Hepatocyte (in vitro differentiated cells): Measurements from ENCODE around the gene DDX1. TPM values are rescaled to one million over a fixed set of nuclear protein-coding genes. Genes with fewer than 3 reads are reported as not detected.
A peak's percentile ranks its signal among the peaks of the same experiment; 100 is the strongest.

ENCODE experiments used
- DNase-seq: peaks from one replicate; pipeline ENCODE4 v3.0.0-alpha.2; 2016; ENCODE audit warnings: low spot score
- H2AFZ ChIP-seq: fragments of 200-600 bp; sonication (generic); 2 replicates; pipeline ENCODE4 v1.6.0; 2016; ENCODE audit warnings: antibody characterized with exemption, mild to moderate bottlenecking
- H3K27ac ChIP-seq: fragments of 200-600 bp; sonication (generic); 2 replicates; pipeline ENCODE4 v1.5.1; 2016; ENCODE audit warnings: mild to moderate bottlenecking
- H3K27me3 ChIP-seq: fragments of 200-600 bp; sonication (generic); 2 replicates; pipeline ENCODE4 v1.6.1; 2016
- H3K36me3 ChIP-seq: fragments of 200-600 bp; sonication (generic); replicated peaks from 2 replicates; pipeline ENCODE4 v1.5.1; 2016; ENCODE audit warnings: low read depth; ENCODE audit not compliant: insufficient read depth
- H3K4me1 ChIP-seq: fragments of 200-600 bp; sonication (generic); 2 replicates; pipeline ENCODE4 v1.5.1; 2016; ENCODE audit warnings: mild to moderate bottlenecking, moderate library complexity; ENCODE audit not compliant: insufficient read depth
- H3K4me2 ChIP-seq: fragments of 200-600 bp; sonication (generic); 2 replicates; pipeline ENCODE4 v1.6.0; 2016
- H3K4me3 ChIP-seq: fragments of 200-600 bp; sonication (generic); 2 replicates; pipeline ENCODE4 v1.5.1; 2016; ENCODE audit warnings: mild to moderate bottlenecking
- H3K79me2 ChIP-seq: fragments of 200-600 bp; sonication (generic); 2 replicates; pipeline ENCODE4 v1.6.0; 2017; ENCODE audit warnings: mild to moderate bottlenecking
- H3K9me2 ChIP-seq: fragments of 200-600 bp; sonication (generic); replicated peaks from 2 replicates; pipeline ENCODE4 v1.6.0; 2017; ENCODE audit warnings: mild to moderate bottlenecking; ENCODE audit not compliant: insufficient read depth
- H3K9me3 ChIP-seq: fragments of 200-600 bp; sonication (generic); 2 replicates; pipeline ENCODE4 v1.5.1; 2016; ENCODE audit warnings: low read depth, mild to moderate bottlenecking
- H4K20me1 ChIP-seq: fragments of 200-600 bp; sonication (generic); 2 replicates; pipeline ENCODE4 v1.6.0; 2016; ENCODE audit warnings: mild to moderate bottlenecking; ENCODE audit not compliant: insufficient read depth, poor library complexity, severe bottlenecking
- EZH2 ChIP-seq: fragments of 200-600 bp; sonication (generic); IDR thresholded peaks from 2 replicates; pipeline ENCODE4 v1.6.1; 2016; ENCODE audit warnings: antibody characterized with exemption, mild to moderate bottlenecking, borderline replicate concordance
- EZH2phosphoT487 ChIP-seq: fragments of 200-600 bp; sonication (generic); IDR thresholded peaks from one replicate; pipeline ENCODE4 v1.6.1; 2018; ENCODE audit warnings: antibody characterized with exemption, mild to moderate bottlenecking, low read depth, moderate library complexity; ENCODE audit not compliant: unreplicated experiment, severe bottlenecking
- WGBS: methylation state at CpG from one replicate; pipeline ENCODE4 v1.1.6; 2016; ENCODE audit warnings: low lambda C conversion rate; ENCODE audit errors: missing lambda C conversion rate; 5-methylcytosine and 5-hydroxymethylcytosine counted together
- polyA plus RNA-seq: library from polyadenylated mRNA; unstranded; fragments of >200 nt; fragmentation: Nextera tagmentation; extraction: Ambion mirVana; gene quantifications from 2 replicates; pipeline ENCODE4 v1.2.1, GENCODE V29; 2016
- total RNA-seq: library from RNA; depleted of rRNA; stranded (reverse); fragments of >200 nt; gene quantifications from 2 replicates; pipeline ENCODE4 v1.2.3, GENCODE V29; 2014
- TF ChIP-seq, protein P1 (sequence below): fragments of 200-600 bp; sonication (generic); IDR thresholded peaks from 2 replicates; pipeline ENCODE4 v1.5.1; 2016; ENCODE audit warnings: antibody characterized with exemption, mild to moderate bottlenecking; ENCODE audit not compliant: poor library complexity

Gene DDX1
- total and polyA plus RNA-seq, 2 experiments from 2014 or later, result 70.2 to 76.2 TPM

DNA sequence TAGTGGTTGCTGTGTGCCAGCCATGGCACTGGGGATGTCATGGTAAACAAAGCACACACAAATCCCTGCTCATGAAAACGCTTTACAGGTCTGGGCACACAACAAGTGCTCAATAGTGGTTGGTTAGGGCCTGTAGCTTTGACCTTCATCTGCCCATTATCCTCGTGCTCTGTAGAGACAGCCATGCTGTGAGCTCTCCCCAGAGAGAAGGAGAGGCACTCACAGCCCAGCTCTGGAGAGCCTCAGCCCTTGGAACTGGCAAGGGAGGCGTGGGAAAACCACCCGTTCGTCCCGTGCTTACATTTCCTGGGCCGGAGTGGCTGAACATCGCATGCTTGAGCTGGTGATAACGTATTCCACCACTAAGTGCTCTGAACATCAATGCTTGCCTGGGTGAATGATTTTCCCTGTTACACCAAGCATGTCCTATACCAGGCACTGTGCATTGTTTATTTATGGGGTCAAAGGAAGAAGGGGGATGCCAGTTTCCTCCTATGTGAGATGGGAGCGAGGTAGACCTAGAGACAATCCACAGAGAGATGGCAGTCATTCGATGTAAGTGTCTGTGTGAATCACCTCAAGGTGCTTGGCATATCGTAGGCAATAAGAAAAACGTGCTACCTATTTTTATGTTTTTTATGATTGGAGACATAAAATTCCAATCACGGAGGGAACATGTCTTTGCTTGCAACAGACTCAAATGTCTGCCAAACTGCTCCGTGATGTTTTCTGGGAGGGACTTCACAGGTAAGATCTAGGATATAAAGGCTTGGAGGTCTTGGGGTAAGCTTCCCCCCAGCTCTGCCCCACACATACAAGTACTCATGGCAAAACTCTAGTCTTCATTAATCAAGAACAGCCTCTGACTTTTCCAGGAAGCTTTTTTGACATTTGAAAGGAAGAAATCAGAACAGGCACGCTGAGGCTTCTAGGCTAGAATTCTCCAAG lies 75.5 kb downstream of the DDX1 start:
- Histone ChIP-seq H3K27ac (no peak overlapping the region), H3K36me3 (no peaks in the 10 kb centered on the region), H2AFZ (no peak overlapping the region), H3K4me1 (peaks cover 12% of the 10 kb centered on the region), H3K27me3 (no peaks in the 10 kb centered on the region), H4K20me1 (no peaks in the 10 kb centered on the region), H3K4me3 (no peak overlapping the region), H3K9me3 (no peaks in the 10 kb centered on the region), H3K9me2 (no peaks in the 10 kb centered on the region), H3K4me2 (no peak overlapping the region), H3K79me2 (no peaks in the 10 kb centered on the region)
- no peak for DNase-seq
- TF ChIP-seq EZH2 (no peak), EZH2phosphoT487 (no peak)
- TF ChIP-seq, protein P1, sequence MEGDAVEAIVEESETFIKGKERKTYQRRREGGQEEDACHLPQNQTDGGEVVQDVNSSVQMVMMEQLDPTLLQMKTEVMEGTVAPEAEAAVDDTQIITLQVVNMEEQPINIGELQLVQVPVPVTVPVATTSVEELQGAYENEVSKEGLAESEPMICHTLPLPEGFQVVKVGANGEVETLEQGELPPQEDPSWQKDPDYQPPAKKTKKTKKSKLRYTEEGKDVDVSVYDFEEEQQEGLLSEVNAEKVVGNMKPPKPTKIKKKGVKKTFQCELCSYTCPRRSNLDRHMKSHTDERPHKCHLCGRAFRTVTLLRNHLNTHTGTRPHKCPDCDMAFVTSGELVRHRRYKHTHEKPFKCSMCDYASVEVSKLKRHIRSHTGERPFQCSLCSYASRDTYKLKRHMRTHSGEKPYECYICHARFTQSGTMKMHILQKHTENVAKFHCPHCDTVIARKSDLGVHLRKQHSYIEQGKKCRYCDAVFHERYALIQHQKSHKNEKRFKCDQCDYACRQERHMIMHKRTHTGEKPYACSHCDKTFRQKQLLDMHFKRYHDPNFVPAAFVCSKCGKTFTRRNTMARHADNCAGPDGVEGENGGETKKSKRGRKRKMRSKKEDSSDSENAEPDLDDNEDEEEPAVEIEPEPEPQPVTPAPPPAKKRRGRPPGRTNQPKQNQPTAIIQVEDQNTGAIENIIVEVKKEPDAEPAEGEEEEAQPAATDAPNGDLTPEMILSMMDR, result no peak
- WGBS, result 82% methylated on average over 16 of the region's 16 CpGs

DNA sequence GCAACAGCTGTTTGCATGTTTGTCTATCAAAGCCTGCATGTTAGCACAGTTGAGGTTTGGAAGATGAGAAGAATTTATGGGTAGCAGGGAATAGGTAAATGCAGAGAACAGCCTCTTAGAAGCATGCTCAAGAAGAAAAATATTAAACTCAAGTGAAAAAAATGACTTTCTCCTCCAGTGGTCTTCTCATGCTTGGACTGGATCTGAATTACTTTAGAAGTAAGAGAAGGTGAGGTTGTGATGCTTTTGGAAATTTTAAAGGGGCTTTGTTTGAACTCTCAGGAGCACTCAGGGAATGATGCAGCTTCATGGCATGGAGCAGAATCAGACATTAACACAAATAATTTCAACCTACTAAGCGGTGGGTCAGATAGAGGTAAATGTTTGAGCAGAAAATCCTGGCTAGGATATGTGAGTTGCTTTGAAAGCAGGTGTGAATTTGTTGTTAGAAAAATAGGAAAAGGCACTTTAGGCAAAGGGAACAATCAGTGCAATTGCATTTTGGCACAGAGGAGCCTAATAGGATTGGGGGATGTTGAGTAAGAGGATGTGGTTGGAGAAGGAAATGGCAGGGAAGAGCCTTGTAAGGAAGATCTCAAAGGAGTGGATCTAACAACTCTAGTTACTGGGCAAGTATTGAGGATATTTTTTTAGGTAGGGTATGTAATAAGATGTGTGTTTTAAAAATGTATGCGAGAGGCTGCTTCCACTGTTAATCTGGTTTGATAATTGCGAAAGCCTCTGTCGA lies 76.3 kb downstream of the DDX1 start:
- Histone ChIP-seq H3K27ac (peak overlapping the region; percentile 43), H4K20me1 (no peaks in the 10 kb centered on the region), H3K9me2 (no peaks in the 10 kb centered on the region), H2AFZ (no peak overlapping the region), H3K36me3 (no peaks in the 10 kb centered on the region), H3K4me1 (peaks cover 12% of the 10 kb centered on the region), H3K4me2 (peak overlapping the region; percentile 12), H3K9me3 (no peaks in the 10 kb centered on the region), H3K4me3 (no peak overlapping the region), H3K27me3 (no peaks in the 10 kb centered on the region), H3K79me2 (no peaks in the 10 kb centered on the region)
- TF ChIP-seq, protein P1, result no peak
- TF ChIP-seq EZH2 (no peak), EZH2phosphoT487 (no peak)
- 71% methylated on average over 4 of the region's 4 CpGs for WGBS
- no peak for DNase-seq

DNA sequence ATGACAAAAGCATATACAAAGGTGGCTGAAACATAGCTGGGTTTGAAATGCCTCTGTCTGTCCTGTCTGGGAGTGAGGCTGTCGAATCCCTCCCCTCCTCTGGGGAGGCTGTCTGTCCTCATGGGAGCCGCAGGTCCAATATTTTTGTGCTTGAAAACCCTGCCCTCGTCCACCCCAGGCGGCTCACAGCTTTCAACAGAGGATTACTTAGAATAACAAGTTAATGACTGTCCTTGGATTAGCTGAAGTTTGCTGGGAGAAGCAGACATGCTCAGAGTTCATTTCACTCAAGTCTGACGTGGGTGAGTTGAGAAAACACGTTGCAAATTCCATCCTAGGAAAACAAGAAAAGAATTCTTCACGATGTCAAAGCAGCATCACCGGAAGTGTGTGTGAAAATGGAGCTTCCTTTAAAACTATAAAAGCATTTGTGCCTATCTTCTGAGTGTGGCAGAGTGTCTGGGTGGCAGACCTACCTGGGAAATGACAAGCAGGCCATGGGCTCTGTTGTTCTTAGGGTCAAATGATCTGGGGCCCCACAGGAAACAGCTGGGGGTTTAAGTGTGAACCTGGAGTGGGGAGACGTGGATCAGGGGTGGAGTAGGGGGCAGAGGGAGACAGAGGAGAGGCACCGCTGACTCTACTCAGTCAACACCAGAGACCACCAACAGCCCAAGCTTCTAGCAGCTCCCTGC lies 77.1 kb downstream of the DDX1 start:
- Histone ChIP-seq H2AFZ (no peak overlapping the region), H3K4me2 (peak overlapping the region; percentile 12), H3K27ac (peak overlapping the region; percentile 76)

More for the DNA sequence above, 77.1 kb downstream of the DDX1 start:
- peaks cover 16% of the 10 kb centered on the region for H3K4me1 ChIP-seq
- WGBS, result 28% methylated on average over 10 of the region's 10 CpGs
- H3K9me3 ChIP-seq, result no peaks in the 10 kb centered on the region
- no peaks in the 10 kb centered on the region for H3K27me3 ChIP-seq
- no peaks in the 10 kb centered on the region for H3K36me3 ChIP-seq
- TF ChIP-seq EZH2, result no peak
- H3K4me3 ChIP-seq, result no peak overlapping the region
- H3K79me2 ChIP-seq, result no peaks in the 10 kb centered on the region
- no peaks in the 10 kb centered on the region for H4K20me1 ChIP-seq
- no peaks in the 10 kb centered on the region for H3K9me2 ChIP-seq
- DNase-seq, result peak; percentile 45
